ENCODE measurements around the gene C1orf122.
A peak's percentile ranks its signal among the peaks of the same experiment; 100 is the strongest.

Gene C1orf122

DNA sequence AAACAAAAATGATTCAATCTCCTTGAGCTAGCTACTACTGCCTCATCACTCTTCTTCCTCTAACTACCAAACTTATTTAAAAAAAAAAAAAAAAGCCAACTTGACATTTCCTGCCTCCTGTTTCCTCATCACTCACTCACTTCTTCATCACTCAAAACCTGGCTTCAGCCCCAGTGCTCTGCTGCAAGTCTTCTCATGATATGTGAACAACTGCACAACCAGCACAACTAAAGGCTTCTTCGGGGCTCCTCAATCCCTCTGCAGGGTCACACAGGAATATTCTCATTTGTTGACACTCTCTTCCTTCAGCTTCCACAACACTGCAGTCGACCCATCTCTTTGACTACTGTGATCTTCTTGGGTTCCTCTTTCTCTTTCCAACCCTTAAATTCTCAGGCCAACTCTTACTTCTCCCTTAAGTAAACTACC, 44.2 kb downstream of the C1orf122 start:
- Histone ChIP-seq H3K36me3 (ENCODE audit: control insufficient read depth, insufficient read depth, low read length) (no peaks in the 10 kb centered on the region), H3K27ac (peak overlapping the region; percentile 36), H3K4me2 (ENCODE audit: low read length) (no peak overlapping the region), H3K9me3 (ENCODE audit: control insufficient read depth, low read length) (no peaks in the 10 kb centered on the region), H3K27me3 (ENCODE audit: control insufficient read depth, insufficient read depth, low read length) (no peaks in the 10 kb centered on the region), H3K79me2 (peaks cover 15% of the 10 kb centered on the region), H3K4me3 (ENCODE audit: low read depth, low read length) (no peak overlapping the region), H3K4me1 (peaks cover 6% of the 10 kb centered on the region), H3K9ac (no peak overlapping the region), H2AFZ (no peak overlapping the region)
- TF ChIP-seq, protein P1, sequence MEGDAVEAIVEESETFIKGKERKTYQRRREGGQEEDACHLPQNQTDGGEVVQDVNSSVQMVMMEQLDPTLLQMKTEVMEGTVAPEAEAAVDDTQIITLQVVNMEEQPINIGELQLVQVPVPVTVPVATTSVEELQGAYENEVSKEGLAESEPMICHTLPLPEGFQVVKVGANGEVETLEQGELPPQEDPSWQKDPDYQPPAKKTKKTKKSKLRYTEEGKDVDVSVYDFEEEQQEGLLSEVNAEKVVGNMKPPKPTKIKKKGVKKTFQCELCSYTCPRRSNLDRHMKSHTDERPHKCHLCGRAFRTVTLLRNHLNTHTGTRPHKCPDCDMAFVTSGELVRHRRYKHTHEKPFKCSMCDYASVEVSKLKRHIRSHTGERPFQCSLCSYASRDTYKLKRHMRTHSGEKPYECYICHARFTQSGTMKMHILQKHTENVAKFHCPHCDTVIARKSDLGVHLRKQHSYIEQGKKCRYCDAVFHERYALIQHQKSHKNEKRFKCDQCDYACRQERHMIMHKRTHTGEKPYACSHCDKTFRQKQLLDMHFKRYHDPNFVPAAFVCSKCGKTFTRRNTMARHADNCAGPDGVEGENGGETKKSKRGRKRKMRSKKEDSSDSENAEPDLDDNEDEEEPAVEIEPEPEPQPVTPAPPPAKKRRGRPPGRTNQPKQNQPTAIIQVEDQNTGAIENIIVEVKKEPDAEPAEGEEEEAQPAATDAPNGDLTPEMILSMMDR (IDR thresholded peaks at IDR 0.05) = no peak

DNA sequence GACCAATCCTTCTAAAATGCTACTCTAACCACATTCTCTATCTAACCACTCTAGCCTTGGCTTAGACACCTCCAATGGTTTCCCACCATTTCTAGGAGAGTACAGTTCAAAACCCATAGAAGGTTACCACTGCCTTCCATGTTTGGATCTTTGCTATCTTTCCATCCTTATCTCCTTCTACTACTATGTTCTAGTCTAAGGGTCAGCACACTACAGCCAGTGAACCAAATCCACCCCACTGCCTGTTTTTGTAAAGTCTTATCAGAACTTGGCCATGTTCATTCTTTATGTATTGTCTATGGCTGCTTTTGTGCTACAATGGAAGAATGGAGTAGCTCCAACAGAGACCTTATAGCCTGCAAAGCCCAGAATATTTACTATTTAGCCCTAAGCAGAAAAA, 45.6 kb downstream of the C1orf122 start:
- Histone ChIP-seq H3K27ac (no peak overlapping the region), H3K36me3 (ENCODE audit: control insufficient read depth, insufficient read depth, low read length) (no peaks in the 10 kb centered on the region), H3K79me2 (peaks cover 8% of the 10 kb centered on the region), H3K9ac (no peak overlapping the region), H2AFZ (no peak overlapping the region), H3K4me2 (ENCODE audit: low read length) (no peak overlapping the region), H3K9me3 (ENCODE audit: control insufficient read depth, low read length) (no peaks in the 10 kb centered on the region), H3K4me3 (ENCODE audit: low read depth, low read length) (no peak overlapping the region), H3K27me3 (ENCODE audit: control insufficient read depth, insufficient read depth, low read length) (no peaks in the 10 kb centered on the region), H3K4me1 (peaks cover 6% of the 10 kb centered on the region)
- TF ChIP-seq, protein P1 (IDR thresholded peaks at IDR 0.05) = no peak

DNA sequence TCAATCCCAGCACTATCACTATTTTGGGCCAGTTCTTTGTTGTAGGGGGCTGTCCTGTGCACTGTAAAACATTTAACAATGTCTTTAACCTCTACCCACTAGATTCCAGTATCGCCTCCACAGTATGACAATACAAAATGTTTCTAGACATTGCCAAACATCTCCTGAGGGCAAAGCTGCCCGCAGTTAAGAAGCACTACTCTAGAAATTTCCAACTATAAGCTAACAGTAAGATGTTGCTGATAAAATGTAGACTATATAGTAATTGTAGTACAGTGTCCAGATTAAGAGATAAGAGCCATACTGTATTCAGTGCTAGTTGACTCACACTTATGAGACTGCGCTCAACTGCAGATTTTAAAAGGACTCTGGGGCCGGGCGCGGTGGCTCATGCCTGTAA, 46.8 kb downstream of the C1orf122 start:
- H2AFZ ChIP-seq = no peak overlapping the region
- H3K4me1 ChIP-seq = peaks cover 10% of the 10 kb centered on the region
- H3K79me2 ChIP-seq = peaks cover 10% of the 10 kb centered on the region
- H3K9me3 ChIP-seq (ENCODE audit: control insufficient read depth, low read length) = no peaks in the 10 kb centered on the region
- TF ChIP-seq, protein P1 (IDR thresholded peaks at IDR 0.05) = no peak
- no peak overlapping the region for H3K9ac ChIP-seq
- H3K4me2 ChIP-seq (ENCODE audit: low read length) = no peak overlapping the region
- no peak overlapping the region for H3K27ac ChIP-seq
- H3K4me3 ChIP-seq (ENCODE audit: low read depth, low read length) = no peak overlapping the region
- H3K27me3 ChIP-seq (ENCODE audit: control insufficient read depth, insufficient read depth, low read length) = no peaks in the 10 kb centered on the region
- no peaks in the 10 kb centered on the region for H3K36me3 ChIP-seq (ENCODE audit: control insufficient read depth, insufficient read depth, low read length)
